ENCODE results near the gene SMAP2. TPM values are rescaled to one million over a fixed set of nuclear protein-coding genes. Genes with fewer than 3 reads are reported as not detected.

SMAP2 gene
- total RNA-seq, 1 experiment from 2014 or later, result 8.2 TPM

DNA sequence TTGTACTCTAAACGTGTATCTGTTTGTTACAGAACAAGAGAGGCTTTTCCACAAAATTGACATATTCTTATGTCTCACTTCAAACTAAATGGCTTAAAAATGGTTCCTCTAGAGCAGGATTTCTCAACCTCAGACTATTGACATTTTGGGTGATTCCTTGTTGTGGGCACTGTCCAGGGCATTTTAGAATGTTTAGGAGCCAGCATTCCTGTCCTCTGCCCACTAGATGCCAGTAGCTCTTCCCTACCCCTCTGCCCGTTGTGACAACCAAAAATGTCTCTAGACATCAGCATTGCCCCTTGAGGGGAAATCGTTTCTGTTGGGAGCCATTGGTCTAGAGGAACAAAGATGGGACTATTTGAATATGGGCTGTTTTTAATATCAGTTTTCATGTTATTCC lies 17.3 kb downstream of the SMAP2 start:
- Mint-ChIP-seq H3K27ac (no peak overlapping the region), H3K36me3 (ENCODE audit: insufficient read depth in 1 of 3, low read depth in 3 of 3) (peaks cover 0 to 2% (median 0%) of the 10 kb centered on the region in 3 experiments; a peak in 2 of 7 replicates), H3K4me3 (no peak overlapping the region), H3K9me3 (no peaks in the 10 kb centered on the region), H3K4me1 (peaks cover 0 to 6% of the 10 kb centered on the region in 2 experiments; a peak in 2 of 4 replicates), H3K27me3 (ENCODE audit: low read depth) (no peaks in the 10 kb centered on the region)
- H3K4ac ChIP-seq (ENCODE audit: low read depth, low read length), result no peak overlapping the region
- no peak overlapping the region for H4K5ac ChIP-seq (ENCODE audit: insufficient read length, low read depth, low read length)
- H4K8ac ChIP-seq (replicated peaks; ENCODE audit: insufficient read length, low read depth, low read length), result no peak overlapping the region
- no peaks in the 10 kb centered on the region for H4K20me1 ChIP-seq (ENCODE audit: control insufficient read depth, insufficient read depth, insufficient read length)
- H2BK120ac ChIP-seq (ENCODE audit: low read depth, low read length, poor library complexity, severe bottlenecking), result no peak overlapping the region
- no peaks in the 10 kb centered on the region for H3K27me3 ChIP-seq (ENCODE audit: insufficient read depth, low read length)
- no peak for DNase-seq
- no peak overlapping the region for H3K9ac ChIP-seq (ENCODE audit: extremely low read depth, insufficient read length, low read length)
- WGBS (ENCODE audit: extremely low coverage, insufficient read length, low lambda C conversion rate), result no CpG with 5 or more reads among the region's 3 CpGs
- no peak overlapping the region for H3T11ph ChIP-seq (ENCODE audit: low read length)
- H3K56ac ChIP-seq (ENCODE audit: insufficient read length, low read depth, low read length), result no peak overlapping the region
- no peak overlapping the region for H3K18ac ChIP-seq (ENCODE audit: insufficient read length, low read depth, low read length)
- no peak overlapping the region for H2AK5ac ChIP-seq (ENCODE audit: insufficient read length, low read length)
- H3K14ac ChIP-seq (ENCODE audit: insufficient read depth, low read length), result no peak overlapping the region
- H3K4me2 ChIP-seq (ENCODE audit: insufficient read depth, insufficient read length, low read length), result no peak overlapping the region
- no peak overlapping the region for H2BK15ac ChIP-seq (ENCODE audit: low read depth, low read length)
- H2AFZ ChIP-seq (ENCODE audit: low read length), result no peak overlapping the region
- TF ChIP-seq, protein P1, sequence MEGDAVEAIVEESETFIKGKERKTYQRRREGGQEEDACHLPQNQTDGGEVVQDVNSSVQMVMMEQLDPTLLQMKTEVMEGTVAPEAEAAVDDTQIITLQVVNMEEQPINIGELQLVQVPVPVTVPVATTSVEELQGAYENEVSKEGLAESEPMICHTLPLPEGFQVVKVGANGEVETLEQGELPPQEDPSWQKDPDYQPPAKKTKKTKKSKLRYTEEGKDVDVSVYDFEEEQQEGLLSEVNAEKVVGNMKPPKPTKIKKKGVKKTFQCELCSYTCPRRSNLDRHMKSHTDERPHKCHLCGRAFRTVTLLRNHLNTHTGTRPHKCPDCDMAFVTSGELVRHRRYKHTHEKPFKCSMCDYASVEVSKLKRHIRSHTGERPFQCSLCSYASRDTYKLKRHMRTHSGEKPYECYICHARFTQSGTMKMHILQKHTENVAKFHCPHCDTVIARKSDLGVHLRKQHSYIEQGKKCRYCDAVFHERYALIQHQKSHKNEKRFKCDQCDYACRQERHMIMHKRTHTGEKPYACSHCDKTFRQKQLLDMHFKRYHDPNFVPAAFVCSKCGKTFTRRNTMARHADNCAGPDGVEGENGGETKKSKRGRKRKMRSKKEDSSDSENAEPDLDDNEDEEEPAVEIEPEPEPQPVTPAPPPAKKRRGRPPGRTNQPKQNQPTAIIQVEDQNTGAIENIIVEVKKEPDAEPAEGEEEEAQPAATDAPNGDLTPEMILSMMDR (conservative IDR thresholded peaks at IDR 0.05), result no peak
- H3K4me1 ChIP-seq (ENCODE audit: insufficient read depth, low read length), result no peaks in the 10 kb centered on the region; the same call in 1 of the 2 replicates
- no peak overlapping the region for H2BK5ac ChIP-seq (ENCODE audit: insufficient read length, low read length)
- H3K79me2 ChIP-seq (ENCODE audit: insufficient read depth, low read length), result no peaks in the 10 kb centered on the region
- H3K23ac ChIP-seq (ENCODE audit: insufficient read length, low read depth, low read length), result no peak overlapping the region
- H3K27ac ChIP-seq (ENCODE audit: insufficient read length, low read depth, low read length), result no peak overlapping the region
- no peak overlapping the region for H4K91ac ChIP-seq (ENCODE audit: insufficient read length, low read depth, low read length)
- no peaks in the 10 kb centered on the region for H3K9me3 ChIP-seq (ENCODE audit: control insufficient read depth, low read depth, low read length)
- H2BK12ac ChIP-seq (ENCODE audit: insufficient read length, low read depth, low read length), result no peak overlapping the region
- no peaks in the 10 kb centered on the region for H3K79me1 ChIP-seq (ENCODE audit: insufficient read depth, low read depth, low read length, poor library complexity, severe bottlenecking)
- no peak overlapping the region for H2BK20ac ChIP-seq (ENCODE audit: low read depth, low read length, poor library complexity, severe bottlenecking)
- H3K23me2 ChIP-seq (ENCODE audit: insufficient read length, low read depth, low read length, poor library complexity, severe bottlenecking), result no peaks in the 10 kb centered on the region

Data from H9 (cell line).